ENCODE results near the gene LEP.
"Not testable (repeated sequence)": the region's sequence is repeated elsewhere in the genome, so short reads cannot be mapped to it uniquely, and the experiment has no call there.

LEP gene

GRCh38 chr7:128210590-128211570 lies 30.2 kb upstream of the LEP start:
- DNase-seq (ENCODE audit: low read depth in 2 of 2), result no peak

- DNase-seq (ENCODE audit: low read depth in 2 of 2), result no peak
Measured at GRCh38 chr7:128211626-128212025, 29.5 kb upstream of the LEP start.

GRCh38 chr7:128214463-128214862 lies 26.6 kb upstream of the LEP start:
- DNase-seq (ENCODE audit: low read depth in 2 of 2), result no peak

GRCh38 chr7:128215281-128215680 lies 25.8 kb upstream of the LEP start:
- DNase-seq (ENCODE audit: low read depth in 2 of 2), result no peak

- DNase-seq (ENCODE audit: low read depth in 2 of 2), result no peak
Measured at GRCh38 chr7:128215739-128216138, 25.3 kb upstream of the LEP start.

GRCh38 chr7:128217030-128217805 lies 23.9 kb upstream of the LEP start:
- DNase-seq (ENCODE audit: low read depth in 2 of 2), result no peak

- no peak for DNase-seq (ENCODE audit: low read depth in 2 of 2)
Measured at GRCh38 chr7:128217967-128218652, 23.0 kb upstream of the LEP start.

GRCh38 chr7:128219636-128220035 lies 21.4 kb upstream of the LEP start:
- DNase-seq (ENCODE audit: low read depth in 2 of 2), result no peak

- no peak for DNase-seq (ENCODE audit: low read depth in 2 of 2)
Measured at GRCh38 chr7:128221929-128222403, 19.1 kb upstream of the LEP start.

- no peak for DNase-seq (ENCODE audit: low read depth in 2 of 2)
Measured at GRCh38 chr7:128226132-128226980, 14.7 kb upstream of the LEP start.

GRCh38 chr7:128227271-128227670 lies 13.8 kb upstream of the LEP start:
- no peak for DNase-seq (ENCODE audit: low read depth in 2 of 2)

GRCh38 chr7:128231021-128231420 lies 10.1 kb upstream of the LEP start:
- DNase-seq (ENCODE audit: low read depth in 2 of 2), result no peak

- DNase-seq (ENCODE audit: low read depth in 2 of 2), result no peak
Measured at GRCh38 chr7:128231677-128232076, 9.4 kb upstream of the LEP start.

GRCh38 chr7:128233471-128233870 lies 7.6 kb upstream of the LEP start:
- no peak for DNase-seq (ENCODE audit: low read depth in 2 of 2)

GRCh38 chr7:128234476-128235026 lies 6.5 kb upstream of the LEP start:
- no peak for DNase-seq (ENCODE audit: low read depth in 2 of 2)

GRCh38 chr7:128235471-128235870 lies 5.6 kb upstream of the LEP start:
- DNase-seq (ENCODE audit: low read depth in 2 of 2), result no peak

- no peak for DNase-seq (ENCODE audit: low read depth in 2 of 2)
Measured at GRCh38 chr7:128236924-128237586, 4.0 kb upstream of the LEP start.

GRCh38 chr7:128239146-128239545 lies 1.9 kb upstream of the LEP start:
- DNase-seq (ENCODE audit: low read depth in 2 of 2), result not testable (repeated sequence)

GRCh38 chr7:128242661-128243060 lies 1.6 kb downstream of the LEP start:
- DNase-seq (ENCODE audit: low read depth in 2 of 2), result no peak

GRCh38 chr7:128243273-128243672 lies 2.2 kb downstream of the LEP start:
- DNase-seq (ENCODE audit: low read depth in 2 of 2), result no peak
